ENCODE measurements around the gene TMIGD1. TPM values are rescaled to one million over a fixed set of nuclear protein-coding genes. Genes with fewer than 3 reads are reported as not detected.

TMIGD1 gene
- total RNA-seq, 3 donors from 2014 or later: 102 to 288 (median 119) TPM

Other genes with a start within 250 kb of the TMIGD1 start
- gene NSRP1, start 217.2 kb downstream of the TMIGD1 start, total RNA-seq: 10 to 100 TPM; 24.5 to 41.7 (median 24.7) TPM
- 1 to 10 TPM in 2 of 3 donors, under 1 TPM in 1; 0.32 to 1.8 (median 1.2) TPM for gene SLC6A4, start 98.4 kb downstream of the TMIGD1 start, total RNA-seq
- 10 to 100 TPM; 18.1 to 31.9 (median 22.0) TPM for gene BLMH, start 42.1 kb downstream of the TMIGD1 start, total RNA-seq
- gene CPD, start 44.9 kb upstream of the TMIGD1 start, total RNA-seq: 10 to 100 TPM; 39.2 to 77.3 (median 74.7) TPM
- 10 to 100 TPM; 52.6 to 55.7 (median 53.1) TPM for gene GOSR1, start 143.4 kb upstream of the TMIGD1 start, total RNA-seq